A549 (cell line): ENCODE results near the gene SLC22A23. TPM values are rescaled to one million over a fixed set of nuclear protein-coding genes. Genes with fewer than 3 reads are reported as not detected.

Experiments used
- ATAC-seq, 2 experiments: fragments of 200-7000 bp in 1 of 2; fragments of >200 bp in 1 of 2; cut with Nextera tagmentation in 1 of 2; cut with Tn5 transposase in 1 of 2; 3 replicates each; pipeline versions ENCODE4 v1.8.0 to v1.9.1; 2018 to 2020; ENCODE audit warnings: mild to moderate bottlenecking in 1 of 2, moderate library complexity in 1 of 2
- CTCF ChIA-PET: fragments of 300-600 bp; sonication (Branson Sonifier 250); formaldehyde crosslinking; extraction: SDS; loops from one replicate; lab custom pipeline; 2021; ENCODE audit warnings: antibody characterized with exemption, inconsistent platforms; lab: Yijun Ruan, JAX
- POLR2A ChIA-PET: fragments of 350-600 bp; formaldehyde crosslinking; extraction: SDS; loops from one replicate; lab custom pipeline; 2021; ENCODE audit warnings: antibody characterized with exemption, inconsistent platforms; lab: Yijun Ruan, JAX
- DNase-seq, 2 experiments: peaks; one replicate each; pipeline versions ENCODE4 v3.0.0 to v3.0.0-alpha.2; 2011 to 2016; ENCODE audit warnings: low read depth in 1 of 2, low spot score in 1 of 2
- FAIRE-seq: peaks from 2 replicates; lab custom pipeline; 2011; peaks lifted over from hg19 to GRCh38; lab: Jason Lieb, UNC
- H3K27ac ChIP-seq, 2 experiments: fragments of >200 bp; sonication (Bioruptor Twin); formaldehyde crosslinking; 3 replicates each; pipeline ENCODE4 v1.5.1; 2016 to 2017
- H3K4me1 ChIP-seq: fragments of >200 bp; sonication (Bioruptor Twin); formaldehyde crosslinking; 3 replicates; pipeline ENCODE4 v1.6.1; 2016
- H3K4me2 ChIP-seq: fragments of >200 bp; sonication (Bioruptor Twin); formaldehyde crosslinking; 3 replicates; pipeline ENCODE4 v1.6.1; 2016
- H3K4me3 ChIP-seq: fragments of >200 bp; sonication (Bioruptor Twin); formaldehyde crosslinking; 3 replicates; pipeline ENCODE4 v1.5.1; 2016
- H3K9me3 ChIP-seq: fragments of >200 bp; sonication (Bioruptor Twin); formaldehyde crosslinking; 3 replicates; pipeline ENCODE4 v1.6.1; 2016
- CEBPB ChIP-seq, 2 experiments: fragments of >200 bp in 1 of 2; sonication (Bioruptor Twin) in 1 of 2; formaldehyde crosslinking in 1 of 2; IDR thresholded peaks; 2 replicates each; pipeline ENCODE4 v1.6.1; 2012 to 2016
- CHD2 ChIP-seq: fragments of 150-350 bp; IDR thresholded peaks from 2 replicates; pipeline ENCODE4 v1.6.1; 2014; ENCODE audit warnings: low read length; ENCODE audit not compliant: partially characterized antibody
- CHD4 ChIP-seq: fragments of 200-600 bp; sonication (generic); IDR thresholded peaks from 2 replicates; pipeline ENCODE4 v1.6.1; 2016; ENCODE audit warnings: antibody characterized with exemption, mild to moderate bottlenecking, borderline replicate concordance
- ELK1 ChIP-seq: fragments of 150-350 bp; IDR thresholded peaks from 2 replicates; pipeline ENCODE4 v1.6.1; 2014; ENCODE audit warnings: low read depth, mild to moderate bottlenecking, low read length
- EP300 ChIP-seq, 2 experiments: fragments of >200 bp; sonication (Bioruptor Twin); formaldehyde crosslinking; IDR thresholded peaks; 2 replicates in 1 of 2; 3 replicates in 1 of 2; pipeline ENCODE4 v1.6.1; 2016 to 2017
- ESRRA ChIP-seq: fragments of 150-350 bp; IDR thresholded peaks from 2 replicates; pipeline ENCODE4 v1.6.1; 2014; ENCODE audit warnings: mild to moderate bottlenecking, low read length, borderline replicate concordance
- GATA3 ChIP-seq: IDR thresholded peaks from 2 replicates; pipeline ENCODE4 v1.6.1; 2012; ENCODE audit warnings: borderline replicate concordance
- HEYL ChIP-seq: fragments of 250-450 bp; sonication (Bioruptor Pico); IDR thresholded peaks from 2 replicates; pipeline ENCODE4 v1.8.0; 2021; ENCODE audit warnings: mild to moderate bottlenecking, moderate library complexity
- HOXB13 ChIP-seq: fragments of 250-450 bp; sonication (Bioruptor Pico); IDR thresholded peaks from 2 replicates; pipeline ENCODE4 v1.5.0; 2020; ENCODE audit warnings: low read depth, mild to moderate bottlenecking, moderate library complexity
- JUN ChIP-seq, 2 experiments: fragments of >200 bp; sonication (Bioruptor Twin); formaldehyde crosslinking; IDR thresholded peaks; 2 replicates in 1 of 2; 3 replicates in 1 of 2; pipeline ENCODE4 v1.6.1; 2016 to 2017
- NPAS2 ChIP-seq: fragments of 250-450 bp; sonication (Bioruptor Pico); IDR thresholded peaks from 2 replicates; pipeline ENCODE4 v1.8.0; 2022; ENCODE audit warnings: mild to moderate bottlenecking, moderate library complexity, borderline replicate concordance
- NR3C1 ChIP-seq: fragments of >200 bp; sonication (Bioruptor Twin); formaldehyde crosslinking; IDR thresholded peaks from 3 replicates; pipeline ENCODE4 v1.6.1; 2017
- PHF8 ChIP-seq: fragments of 200-600 bp; sonication (generic); IDR thresholded peaks from 2 replicates; pipeline ENCODE4 v1.6.1; 2016; ENCODE audit warnings: low read depth, mild to moderate bottlenecking, antibody characterized with exemption, moderate library complexity, borderline replicate concordance
- POLR2A ChIP-seq: IDR thresholded peaks from 2 replicates; pipeline ENCODE4 v1.6.1; 2012; ENCODE audit warnings: mild to moderate bottlenecking, low read length
- POLR2AphosphoS2 ChIP-seq: conservative IDR thresholded peaks from 2 replicates; pipeline ENCODE4 v1.6.1; 2012; ENCODE audit warnings: low read length, improper control_type of control experiment, inconsistent platforms
- RCOR1 ChIP-seq: fragments of 150-350 bp; IDR thresholded peaks from 2 replicates; pipeline ENCODE4 v1.6.1; 2014; ENCODE audit warnings: antibody characterized with exemption, low read length, low read depth
- RFX5 ChIP-seq: fragments of 450-650 bp; IDR thresholded peaks from 2 replicates; pipeline ENCODE4 v1.7.1; 2014; ENCODE audit warnings: antibody characterized with exemption, mild to moderate bottlenecking, moderate library complexity
- SMC3 ChIP-seq: fragments of >200 bp; sonication (Bioruptor Twin); formaldehyde crosslinking; IDR thresholded peaks from 3 replicates; pipeline ENCODE4 v1.6.1; 2018; ENCODE audit warnings: inconsistent platforms
- SREBF2 ChIP-seq: fragments of 450-650 bp; IDR thresholded peaks from 2 replicates; pipeline ENCODE4 v1.6.1; 2014; ENCODE audit warnings: mild to moderate bottlenecking, moderate library complexity
- TP53 ChIP-seq: fragments of 250-450 bp; sonication (Bioruptor Pico); IDR thresholded peaks from 2 replicates; pipeline ENCODE4 v1.5.0; 2021; ENCODE audit warnings: mild to moderate bottlenecking, moderate library complexity
- ZC3H11A ChIP-seq: fragments of 450-650 bp; IDR thresholded peaks from 2 replicates; pipeline ENCODE4 v1.6.1; 2014; ENCODE audit warnings: antibody characterized with exemption, mild to moderate bottlenecking
- ZNF302 ChIP-seq: fragments of 250-450 bp; sonication (Bioruptor Pico); IDR thresholded peaks from 2 replicates; pipeline ENCODE4 v1.9.0; 2021; ENCODE audit warnings: inconsistent platforms, mild to moderate bottlenecking, moderate library complexity
- WGBS: methylation state at CpG from one replicate; pipeline ENCODE4 v1.1.6; 2017; ENCODE audit errors: missing lambda C conversion rate; 5-methylcytosine and 5-hydroxymethylcytosine counted together
- polyA plus RNA-seq, 4 experiments: library from polyadenylated mRNA; depleted of rRNA in 3 of 4; stranded (reverse); fragments of >200 nt; fragmentation: RNase III in 1 of 4; extraction: RNeasy Plus Mini Kit Qiagen cat#74134 plus additional on column Dnase treatment in 1 of 4; gene quantifications; 2 replicates in 3 of 4; 3 replicates in 1 of 4; pipeline ENCODE4 v1.2.3, GENCODE V29; 2011 to 2017
- TF ChIP-seq, protein P1 (sequence below): fragments of >200 bp; sonication (Bioruptor Twin); formaldehyde crosslinking; IDR thresholded peaks from 3 replicates; pipeline ENCODE4 v1.5.1; 2016
- TF ChIP-seq, protein P2 (sequence below): fragments of >200 bp; sonication (Bioruptor Twin); formaldehyde crosslinking; IDR thresholded peaks from 3 replicates; pipeline ENCODE4 v1.6.1; 2016

SLC22A23 gene
- polyA plus RNA-seq, 2 of the 4 experiments (the other 2 are of a cell fraction): 4.4 to 6.2 TPM

DNA sequence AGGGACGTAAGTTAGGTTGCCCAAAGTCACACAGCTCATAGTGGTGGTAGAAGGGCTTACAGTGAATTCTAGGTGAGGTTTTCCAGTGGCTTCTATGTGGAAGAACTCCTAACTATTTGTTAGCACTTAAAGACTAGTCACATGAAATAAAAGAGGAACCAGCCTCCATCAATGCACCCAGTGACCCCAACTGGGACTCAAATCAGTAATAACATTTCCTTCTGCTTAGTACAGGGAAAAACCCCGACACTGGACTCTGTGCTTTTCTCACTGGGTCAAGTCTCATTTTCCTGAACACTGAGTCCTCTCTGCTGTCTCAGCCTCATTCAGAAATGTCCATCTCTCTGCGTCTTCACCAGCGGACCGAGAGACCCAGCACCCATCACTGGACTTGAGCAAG is 89.2 kb downstream of the SLC22A23 start:
- ATAC-seq (no peak), DNase-seq (no peak), FAIRE-seq (no peak)
- no peak overlapping the region for H3K27ac ChIP-seq
- H3K9me3 ChIP-seq: no peaks in the 10 kb centered on the region
- H3K4me3 ChIP-seq: no peak overlapping the region
- 88% methylated on average over 4 of the region's 5 CpGs for WGBS
- H3K4me2 ChIP-seq: no peak overlapping the region
- CTCF ChIA-PET: interaction anchor here (1.5 kb wide), 1 partner anchor 43 kb away, joined by 3 read pairs; no protein-coding TSS in a partner anchor
- peaks cover 37% of the 10 kb centered on the region for H3K4me1 ChIP-seq
- no peak for TF ChIP-seq SREBF2
- no peak for TF ChIP-seq CHD4
- TF ChIP-seq HOXB13: no peak
- TF ChIP-seq SMC3: no peak
- TF ChIP-seq JUN (IDR thresholded peaks at IDR 0.05): no peak
- no peak for TF ChIP-seq ESRRA
- TF ChIP-seq RCOR1: no peak
- TF ChIP-seq GATA3: no peak
- no peak for TF ChIP-seq POLR2A
- no peak for TF ChIP-seq ELK1
- TF ChIP-seq, protein P1, sequence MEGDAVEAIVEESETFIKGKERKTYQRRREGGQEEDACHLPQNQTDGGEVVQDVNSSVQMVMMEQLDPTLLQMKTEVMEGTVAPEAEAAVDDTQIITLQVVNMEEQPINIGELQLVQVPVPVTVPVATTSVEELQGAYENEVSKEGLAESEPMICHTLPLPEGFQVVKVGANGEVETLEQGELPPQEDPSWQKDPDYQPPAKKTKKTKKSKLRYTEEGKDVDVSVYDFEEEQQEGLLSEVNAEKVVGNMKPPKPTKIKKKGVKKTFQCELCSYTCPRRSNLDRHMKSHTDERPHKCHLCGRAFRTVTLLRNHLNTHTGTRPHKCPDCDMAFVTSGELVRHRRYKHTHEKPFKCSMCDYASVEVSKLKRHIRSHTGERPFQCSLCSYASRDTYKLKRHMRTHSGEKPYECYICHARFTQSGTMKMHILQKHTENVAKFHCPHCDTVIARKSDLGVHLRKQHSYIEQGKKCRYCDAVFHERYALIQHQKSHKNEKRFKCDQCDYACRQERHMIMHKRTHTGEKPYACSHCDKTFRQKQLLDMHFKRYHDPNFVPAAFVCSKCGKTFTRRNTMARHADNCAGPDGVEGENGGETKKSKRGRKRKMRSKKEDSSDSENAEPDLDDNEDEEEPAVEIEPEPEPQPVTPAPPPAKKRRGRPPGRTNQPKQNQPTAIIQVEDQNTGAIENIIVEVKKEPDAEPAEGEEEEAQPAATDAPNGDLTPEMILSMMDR: no peak
- no peak for TF ChIP-seq ZC3H11A
- no peak for TF ChIP-seq EP300 (IDR thresholded peaks at IDR 0.05)
- no peak for TF ChIP-seq HEYL (CRISPR knock-in tag)
- POLR2A ChIA-PET: no interaction called here

DNA sequence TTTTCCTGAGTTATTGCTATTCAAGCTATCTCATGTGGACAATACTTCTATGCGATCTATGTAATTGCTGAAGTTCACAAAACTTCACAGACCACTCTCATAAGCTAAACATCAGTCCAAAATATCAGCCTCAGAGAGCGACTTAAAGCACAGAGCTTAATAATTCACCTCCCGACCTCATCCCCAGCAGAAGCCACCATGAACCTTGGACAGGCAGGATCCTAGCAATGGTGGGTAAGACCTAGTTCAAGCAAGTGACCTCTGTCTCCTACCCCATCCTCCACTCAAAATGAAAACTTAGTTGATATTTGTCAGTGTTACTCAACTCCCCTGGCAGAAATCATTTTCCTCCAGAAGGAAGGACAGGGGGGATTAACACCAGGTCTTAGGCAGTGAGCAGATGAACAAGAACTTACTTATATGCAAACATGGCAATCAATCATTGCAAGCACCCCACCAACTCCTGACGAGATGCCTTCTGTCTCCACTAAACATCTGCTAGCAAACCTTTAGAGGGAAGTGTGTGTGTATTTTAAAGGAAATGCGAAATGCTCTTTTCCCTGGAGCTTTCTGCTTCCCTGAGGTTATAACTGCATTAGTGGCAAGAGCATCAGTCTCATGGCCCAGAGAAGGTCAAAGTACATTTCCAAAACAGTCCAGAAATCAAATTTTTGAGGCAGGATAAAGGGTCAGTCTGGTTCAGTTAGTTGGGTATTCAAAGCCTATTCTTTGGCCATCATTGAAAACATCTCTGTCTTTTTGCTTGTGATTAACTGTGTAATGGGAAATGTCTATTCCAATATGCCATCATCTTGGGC is 90.0 kb downstream of the SLC22A23 start:
- ATAC-seq: no peak

More for the DNA sequence above, 90.0 kb downstream of the SLC22A23 start:
- H3K4me3 ChIP-seq: no peak overlapping the region
- no peaks in the 10 kb centered on the region for H3K9me3 ChIP-seq
- no peak for TF ChIP-seq PHF8
- no peak for TF ChIP-seq NPAS2 (CRISPR knock-in tag)
- TF ChIP-seq CEBPB (IDR thresholded peaks at IDR 0.05): no peak
- TF ChIP-seq ZNF302: no peak
- TF ChIP-seq TP53 (CRISPR knock-in tag): no peak
- TF ChIP-seq ELK1: no peak
- TF ChIP-seq RFX5: no peak
- TF ChIP-seq JUN (IDR thresholded peaks at IDR 0.05): no peak
- no peak for TF ChIP-seq NR3C1
- TF ChIP-seq POLR2AphosphoS2: no peak
- no peak for TF ChIP-seq CHD2
- TF ChIP-seq, protein P2, sequence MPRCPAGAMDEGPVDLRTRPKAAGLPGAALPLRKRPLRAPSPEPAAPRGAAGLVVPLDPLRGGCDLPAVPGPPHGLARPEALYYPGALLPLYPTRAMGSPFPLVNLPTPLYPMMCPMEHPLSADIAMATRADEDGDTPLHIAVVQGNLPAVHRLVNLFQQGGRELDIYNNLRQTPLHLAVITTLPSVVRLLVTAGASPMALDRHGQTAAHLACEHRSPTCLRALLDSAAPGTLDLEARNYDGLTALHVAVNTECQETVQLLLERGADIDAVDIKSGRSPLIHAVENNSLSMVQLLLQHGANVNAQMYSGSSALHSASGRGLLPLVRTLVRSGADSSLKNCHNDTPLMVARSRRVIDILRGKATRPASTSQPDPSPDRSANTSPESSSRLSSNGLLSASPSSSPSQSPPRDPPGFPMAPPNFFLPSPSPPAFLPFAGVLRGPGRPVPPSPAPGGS: no peak
- H3K27ac ChIP-seq: no peak overlapping the region
- DNase-seq (no peak), FAIRE-seq (no peak)
- H3K4me2 ChIP-seq: no peak overlapping the region
- CTCF ChIA-PET: no interaction called here
- H3K4me1 ChIP-seq: peaks cover 29% of the 10 kb centered on the region
- POLR2A ChIA-PET: no interaction called here
- 81% methylated on average over 5 of the region's 5 CpGs for WGBS
